Activated naive CD4-positive, alpha-beta T cell treated with anti-CD3 and anti-CD28 coated beads, Interleukin-2, amount 50 U/mL, for 16 hours (primary cell): ENCODE data around the gene ROR2.
"Not testable (repeated sequence)": the region's sequence is repeated elsewhere in the genome, so short reads cannot be mapped to it uniquely, and the experiment has no call there.

ENCODE experiments used
- DNase-seq: peaks from one replicate; pipeline ENCODE4 v3.0.0-alpha.2; 2020

ROR2 gene

DNA sequence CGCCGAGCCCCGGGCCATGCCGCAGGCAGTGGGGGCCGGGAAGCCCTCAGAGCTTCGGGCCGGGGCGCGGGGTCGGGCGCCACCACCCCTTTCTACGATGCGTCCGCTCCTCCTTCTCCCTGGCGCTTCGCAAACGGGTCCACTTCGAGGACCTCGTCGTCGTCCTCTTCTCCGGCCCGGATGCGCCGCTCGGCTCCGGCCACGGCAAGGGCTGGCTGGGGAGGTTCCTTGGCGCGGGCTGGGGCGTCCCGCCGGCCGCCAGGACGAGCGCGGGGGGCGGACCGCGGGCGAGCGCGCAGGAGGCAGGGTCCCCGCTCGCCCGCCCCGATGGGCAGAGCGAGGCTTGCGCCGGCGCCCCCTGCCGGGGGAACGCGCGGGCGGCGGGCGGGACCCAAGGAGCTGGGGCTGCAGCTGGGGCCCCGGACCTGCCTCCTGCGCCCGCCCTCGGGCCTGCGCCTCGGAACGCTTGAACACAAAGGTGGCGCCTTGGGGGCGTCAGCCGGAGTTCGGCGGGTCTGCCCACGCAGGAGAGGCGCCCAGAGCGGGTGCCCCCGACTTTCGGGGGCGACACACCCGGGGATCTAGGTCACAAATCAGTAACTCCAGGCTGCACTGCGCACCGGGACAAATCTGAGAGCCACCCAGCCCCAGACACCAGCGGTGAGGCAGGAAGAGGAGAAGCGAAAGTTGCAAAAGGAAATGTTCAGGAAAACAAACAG lies at the start of gene ROR2:
Gene ROR2 (minus strand): TSS at position 283 of the 719 bp plus-strand sequence.
- peak; percentile 26 for DNase-seq

DNA sequence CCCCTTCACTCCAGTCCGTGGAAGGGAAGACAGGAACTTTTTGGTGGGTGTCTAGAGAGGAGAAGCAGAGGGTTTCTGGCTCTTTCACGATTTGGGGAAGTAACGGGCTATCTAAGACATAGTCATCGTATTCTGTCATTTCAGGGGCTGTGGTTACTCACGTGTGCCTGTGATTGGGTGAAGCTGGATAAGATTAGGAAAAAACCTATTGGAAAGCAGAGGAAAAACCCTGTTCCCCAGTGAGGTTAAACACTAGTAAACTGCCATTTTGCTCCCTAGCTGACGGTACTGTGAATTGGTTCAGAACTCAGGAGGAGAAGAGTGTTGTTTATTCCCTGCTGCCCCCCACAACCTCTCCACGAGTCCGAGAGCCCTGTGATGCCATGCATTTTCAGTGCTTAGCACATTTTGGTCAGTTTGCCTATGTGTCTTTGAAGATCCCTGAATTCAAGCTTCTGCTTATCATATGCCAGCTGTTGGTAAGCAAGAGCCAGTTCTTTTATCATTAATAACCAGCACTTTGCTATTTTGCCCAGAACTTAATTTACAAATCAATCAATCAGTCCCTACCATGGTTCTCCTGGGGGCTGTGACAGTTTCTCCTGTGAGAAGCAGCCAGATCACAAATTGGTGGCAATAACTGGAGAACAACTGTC lies 45.1 kb upstream of the ROR2 start:
- no peak for DNase-seq

DNA sequence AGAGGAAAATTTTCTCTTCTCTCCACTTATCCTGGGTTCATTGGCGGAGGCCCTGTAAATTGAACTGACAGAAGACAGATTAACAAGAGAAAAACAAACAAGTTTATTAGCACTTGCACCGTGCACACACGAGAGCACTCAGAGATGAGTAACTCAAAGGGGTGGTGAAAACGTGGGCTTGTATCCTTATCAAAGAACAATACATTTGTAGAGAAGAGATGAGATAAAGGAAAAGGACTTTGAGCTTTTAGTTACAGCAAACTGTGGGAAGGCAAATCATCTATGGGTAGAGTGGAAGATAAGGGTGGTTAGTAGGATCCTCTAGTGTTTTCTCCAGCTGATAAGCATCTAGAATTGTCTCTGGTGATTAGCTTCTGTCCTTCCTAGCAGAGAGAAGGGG lies 44.4 kb upstream of the ROR2 start:
- no peak for DNase-seq

DNA sequence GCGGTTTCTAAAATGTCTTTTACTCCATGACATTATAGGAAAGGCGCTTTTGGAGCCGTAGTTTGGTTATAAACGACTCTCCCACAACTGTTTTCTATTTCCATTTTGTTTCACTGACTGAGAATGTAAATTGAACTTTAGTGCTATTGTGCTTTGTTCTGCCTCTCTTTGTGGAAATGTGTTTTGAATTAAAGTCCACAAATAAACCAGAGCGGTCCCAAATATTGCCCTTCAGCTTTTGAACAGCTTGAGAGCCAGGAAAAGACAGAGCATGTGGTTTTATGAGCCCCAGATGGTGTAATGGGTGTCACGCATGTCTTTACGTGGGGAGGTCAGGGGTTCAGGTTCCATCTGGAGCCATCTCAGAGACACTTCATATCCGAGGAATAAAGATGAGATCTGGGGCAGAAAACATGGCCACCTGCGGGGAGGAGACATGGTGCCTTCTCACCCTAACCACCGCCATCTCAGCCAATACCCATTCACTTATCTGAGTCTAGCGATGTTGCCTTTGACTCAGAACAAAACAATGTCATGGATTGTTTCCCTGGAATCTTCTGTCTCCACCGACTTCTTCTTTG lies 42.5 kb upstream of the ROR2 start:
- no peak for DNase-seq

DNA sequence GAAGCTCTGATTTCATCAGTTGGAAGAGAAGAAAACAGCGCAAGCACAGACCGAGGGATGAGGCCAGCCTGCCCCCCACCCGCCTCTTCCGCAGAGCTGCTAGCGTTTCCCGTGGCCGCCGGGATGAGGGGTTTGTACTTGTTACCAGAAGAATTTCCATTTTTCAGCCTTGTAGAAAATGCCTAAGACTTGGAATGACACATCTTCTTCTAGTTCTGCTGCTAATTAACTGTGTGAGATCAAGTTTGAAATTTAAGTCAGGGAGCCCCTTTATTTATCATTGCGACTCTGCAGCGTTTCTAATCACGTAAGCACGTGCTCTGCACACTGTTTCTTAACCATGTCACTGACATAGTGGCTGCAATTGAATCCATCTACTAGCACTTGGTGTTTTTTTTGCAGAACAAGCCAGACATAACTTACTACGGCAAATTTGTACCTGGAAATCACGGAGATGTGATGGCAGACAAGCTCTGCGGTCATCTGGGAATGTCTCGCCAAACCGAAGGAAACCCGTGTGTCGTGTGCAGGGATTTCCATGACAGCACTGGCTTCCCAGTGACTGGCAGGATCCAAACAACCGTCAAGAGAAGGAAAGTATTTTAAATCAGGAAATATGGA lies 41.8 kb upstream of the ROR2 start:
- DNase-seq = no peak

DNA sequence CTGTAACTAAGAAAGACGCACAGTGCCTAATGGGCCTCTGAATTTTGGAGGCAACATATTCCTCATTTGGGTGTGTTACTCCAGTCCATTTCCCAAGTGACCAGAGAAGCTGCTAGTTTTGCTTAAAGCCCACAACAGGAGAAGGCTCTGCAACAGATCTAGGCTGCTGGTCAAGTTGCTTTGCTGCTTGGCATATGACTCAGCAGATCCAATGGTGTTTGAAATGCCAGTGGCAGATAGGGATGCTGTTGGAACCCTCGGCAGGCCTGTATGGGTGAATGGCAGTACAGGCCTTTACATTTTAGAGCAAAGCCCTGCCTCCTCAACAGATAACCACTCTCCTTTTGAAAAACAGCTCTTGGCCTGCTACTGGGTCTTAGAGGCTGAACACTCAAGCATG lies 36.2 kb upstream of the ROR2 start:
- no peak for DNase-seq

DNA sequence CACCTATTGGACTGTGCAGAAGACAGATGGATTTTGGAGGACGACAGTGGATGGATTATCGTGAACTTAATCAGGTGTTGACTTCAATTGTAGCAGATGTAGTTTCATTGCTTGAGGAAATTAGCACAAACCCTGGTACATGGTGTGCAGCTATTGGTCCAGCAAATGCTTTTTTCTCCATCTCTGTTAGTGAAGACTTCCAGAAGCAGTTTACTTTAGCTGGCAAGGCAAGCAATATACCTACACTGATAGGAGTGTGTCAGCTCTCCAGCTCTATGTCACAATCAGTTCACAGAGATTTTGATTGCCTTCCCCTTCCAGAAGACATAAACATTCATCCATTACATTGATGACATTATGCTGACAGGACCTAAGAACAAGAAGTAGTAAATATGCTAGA lies 35.7 kb upstream of the ROR2 start:
- no peak for DNase-seq

DNA sequence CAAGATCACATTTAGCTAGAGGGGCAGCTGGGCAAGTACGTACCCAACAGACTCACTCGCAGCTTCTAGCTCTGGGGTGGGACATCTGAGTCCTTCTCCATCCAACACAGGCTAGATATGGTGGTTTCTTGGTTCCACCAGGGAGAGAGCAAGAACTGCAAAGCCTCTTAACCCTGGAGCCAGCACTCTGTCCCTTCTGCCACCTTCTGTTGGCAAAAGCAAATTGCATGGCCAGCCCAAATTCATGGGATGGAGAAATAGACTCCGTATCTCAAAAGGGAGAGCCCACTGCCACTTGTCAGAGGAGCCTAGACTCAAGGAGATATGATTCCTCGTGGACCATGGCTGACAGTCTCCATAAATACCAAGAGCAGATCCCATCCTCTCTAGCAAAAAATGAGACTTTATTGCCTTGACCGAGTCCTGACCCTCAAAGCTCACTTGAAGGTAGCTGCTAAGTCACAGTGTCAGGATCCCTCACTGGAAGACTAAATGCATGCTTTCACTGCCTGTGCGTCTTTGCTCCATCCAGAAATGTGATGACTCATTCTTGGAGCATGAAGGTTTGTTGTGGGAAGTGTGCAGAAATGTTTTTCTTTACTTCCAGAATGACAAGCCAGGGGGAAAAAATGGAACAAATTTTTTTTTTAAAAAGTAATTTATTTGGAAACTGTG lies 28.8 kb upstream of the ROR2 start:
- DNase-seq = no peak

DNA sequence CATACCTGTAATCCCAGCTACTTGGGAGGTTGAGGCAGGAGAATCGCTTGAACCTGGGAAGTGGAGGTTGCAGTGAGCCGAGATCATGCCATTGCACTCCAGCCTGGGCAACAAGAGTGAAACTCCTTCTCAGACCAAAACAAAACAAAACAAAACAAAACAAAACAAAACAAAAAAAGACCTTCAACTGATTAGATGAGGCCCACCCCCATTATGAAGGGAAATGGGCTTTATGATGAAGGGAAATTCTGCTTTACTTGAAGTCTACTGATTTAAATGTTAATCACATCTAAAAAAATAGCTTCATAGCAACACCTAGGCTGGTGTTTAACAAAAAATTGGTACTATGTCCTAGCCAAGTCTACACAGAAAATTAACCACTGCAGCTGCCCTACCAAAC lies 25.2 kb upstream of the ROR2 start:
- not testable (repeated sequence) for DNase-seq

DNA sequence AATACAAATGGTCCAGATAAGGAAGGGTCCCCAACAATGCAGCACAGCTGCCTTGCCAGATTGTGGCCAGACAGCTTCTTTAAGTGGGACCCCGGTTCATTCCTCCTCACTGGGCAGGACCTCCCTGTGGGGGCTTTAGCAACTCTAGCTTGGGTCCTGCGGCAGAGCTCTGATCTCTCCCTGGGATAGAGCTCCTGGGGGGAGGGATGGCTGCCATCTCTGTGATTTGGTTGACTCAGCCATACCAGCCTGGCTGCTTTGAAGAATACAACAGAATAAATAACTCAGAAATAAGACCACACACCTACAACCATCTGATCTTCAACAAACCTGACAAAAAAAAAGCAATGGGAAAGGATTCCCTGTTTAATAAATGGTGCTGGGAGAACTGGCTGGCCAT lies 22.7 kb upstream of the ROR2 start:
- no peak for DNase-seq

DNA sequence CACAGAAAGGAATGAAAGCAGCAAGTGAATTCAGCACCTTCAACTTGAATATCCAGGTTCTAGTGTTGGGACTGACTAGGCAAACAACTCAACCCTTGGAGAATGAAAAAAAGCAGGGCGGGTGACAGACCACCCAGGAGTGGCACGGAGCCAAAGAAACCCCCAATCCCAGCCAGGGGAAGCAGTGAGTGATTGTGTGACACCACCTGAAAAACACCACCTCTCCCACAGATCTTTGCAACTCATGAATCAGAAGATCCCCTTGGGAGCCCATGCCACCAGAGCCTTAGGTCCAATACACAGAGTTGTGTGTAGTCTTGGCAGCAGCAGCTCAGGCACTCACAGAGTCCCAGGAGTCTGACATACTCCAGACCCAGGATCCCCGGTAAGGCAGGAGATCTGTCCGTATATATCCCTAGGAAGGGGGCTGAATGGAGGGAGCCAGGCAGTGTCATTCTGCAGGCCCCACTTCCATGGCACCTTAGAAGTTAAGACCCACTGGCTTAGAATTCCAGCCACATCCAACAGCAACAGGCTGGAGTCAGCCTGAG lies 22.1 kb upstream of the ROR2 start:
- DNase-seq = no peak

DNA sequence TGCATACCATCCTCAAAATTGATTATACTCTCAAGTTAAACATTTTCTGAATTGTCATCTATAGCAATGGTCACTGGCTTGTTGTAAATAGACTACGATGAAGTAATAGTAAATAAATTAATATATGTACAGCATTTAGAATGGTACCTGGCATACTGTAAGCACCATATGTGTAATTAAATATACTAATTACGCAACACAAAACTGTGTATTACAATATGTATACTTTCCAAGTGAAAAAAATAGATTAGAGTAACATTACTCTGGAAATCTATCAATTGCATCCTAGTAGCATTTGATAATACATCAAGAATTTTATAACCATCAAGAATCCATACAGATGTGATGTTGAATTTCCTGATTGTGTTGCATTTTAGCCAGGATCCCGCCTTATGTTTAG lies 17.2 kb upstream of the ROR2 start:
- no peak for DNase-seq

DNA sequence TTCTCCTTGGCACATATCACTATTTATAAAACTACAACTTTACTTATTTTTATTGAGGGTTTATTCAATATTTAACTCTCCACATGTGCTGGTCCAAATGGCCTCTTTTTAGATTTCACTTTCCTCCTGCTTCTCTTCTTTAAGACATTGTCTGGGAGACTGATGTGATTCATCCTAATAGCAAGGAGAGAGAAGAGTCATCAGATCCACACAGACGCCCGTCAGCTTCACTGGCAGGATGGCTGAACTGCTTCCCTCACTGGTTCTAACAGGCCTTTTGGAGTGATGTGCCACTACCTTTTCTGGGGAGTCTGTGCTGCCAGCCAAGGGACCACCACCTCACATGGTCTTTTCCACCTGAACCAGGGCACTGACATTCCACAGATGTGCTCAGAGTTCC lies 16.5 kb upstream of the ROR2 start:
- DNase-seq = no peak

DNA sequence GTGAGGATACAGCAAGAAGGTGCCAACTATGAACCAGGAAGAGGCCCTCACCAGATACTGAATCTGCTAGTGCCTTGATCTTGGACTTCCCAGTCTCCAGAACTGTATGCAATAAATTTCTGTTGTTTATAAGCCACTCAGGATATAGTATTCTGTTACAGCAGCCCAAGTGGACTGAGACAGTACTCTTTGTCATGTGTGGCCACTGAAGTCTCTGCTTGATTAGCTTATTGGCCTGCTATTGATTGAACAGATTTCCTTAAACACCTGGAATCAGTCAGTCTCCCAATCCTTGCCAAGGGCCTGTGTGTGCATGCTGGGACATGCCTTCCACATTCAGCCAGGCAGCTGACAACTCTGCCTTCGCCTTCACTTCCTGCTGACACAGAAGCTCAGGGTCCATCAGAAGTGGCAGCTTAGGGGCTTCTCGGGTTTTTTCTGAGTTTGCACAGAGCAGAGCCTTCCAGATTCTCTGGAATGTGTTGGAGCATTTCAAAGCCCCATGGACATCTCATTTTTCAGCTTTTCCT lies 13.7 kb upstream of the ROR2 start:
- DNase-seq = no peak

DNA sequence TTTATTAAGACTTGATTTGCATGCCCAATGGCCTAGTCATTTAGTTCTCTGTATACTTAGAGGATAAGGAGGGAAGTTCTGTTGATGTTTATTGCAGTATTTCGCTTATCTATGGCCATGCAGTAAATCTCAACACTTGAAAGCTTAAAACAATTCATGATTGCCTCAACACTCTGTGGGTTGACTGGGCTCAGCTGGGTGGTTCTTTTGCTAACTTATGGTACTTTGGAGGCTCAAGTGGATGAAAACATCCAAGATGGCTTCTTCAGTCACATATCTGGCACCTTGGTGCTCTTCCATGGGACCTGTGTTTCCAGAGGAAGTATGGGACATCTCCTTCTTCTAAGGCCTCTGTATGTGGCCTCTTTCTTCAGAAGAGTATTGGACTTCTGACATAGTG lies 10.3 kb upstream of the ROR2 start:
- no peak for DNase-seq

DNA sequence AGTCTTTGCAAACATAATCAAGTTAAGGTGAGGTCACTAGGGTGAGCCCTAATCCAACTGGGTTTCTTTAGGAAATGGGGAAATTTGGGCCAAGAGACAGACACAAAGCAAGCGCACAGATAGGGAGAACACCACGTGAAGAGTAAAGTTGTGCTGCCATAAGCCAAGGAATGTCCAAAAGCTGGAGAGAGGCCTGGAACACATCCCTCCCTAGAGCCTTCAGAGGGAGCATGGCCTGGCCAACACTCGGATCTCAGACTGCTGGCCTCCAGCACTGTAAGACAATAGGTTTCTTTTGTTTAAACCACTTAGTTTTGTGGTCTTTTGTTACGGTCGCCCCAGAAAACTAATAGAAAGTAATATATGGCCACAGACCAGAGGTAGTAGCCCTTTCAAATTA lies 8.1 kb upstream of the ROR2 start:
- no peak for DNase-seq

DNA sequence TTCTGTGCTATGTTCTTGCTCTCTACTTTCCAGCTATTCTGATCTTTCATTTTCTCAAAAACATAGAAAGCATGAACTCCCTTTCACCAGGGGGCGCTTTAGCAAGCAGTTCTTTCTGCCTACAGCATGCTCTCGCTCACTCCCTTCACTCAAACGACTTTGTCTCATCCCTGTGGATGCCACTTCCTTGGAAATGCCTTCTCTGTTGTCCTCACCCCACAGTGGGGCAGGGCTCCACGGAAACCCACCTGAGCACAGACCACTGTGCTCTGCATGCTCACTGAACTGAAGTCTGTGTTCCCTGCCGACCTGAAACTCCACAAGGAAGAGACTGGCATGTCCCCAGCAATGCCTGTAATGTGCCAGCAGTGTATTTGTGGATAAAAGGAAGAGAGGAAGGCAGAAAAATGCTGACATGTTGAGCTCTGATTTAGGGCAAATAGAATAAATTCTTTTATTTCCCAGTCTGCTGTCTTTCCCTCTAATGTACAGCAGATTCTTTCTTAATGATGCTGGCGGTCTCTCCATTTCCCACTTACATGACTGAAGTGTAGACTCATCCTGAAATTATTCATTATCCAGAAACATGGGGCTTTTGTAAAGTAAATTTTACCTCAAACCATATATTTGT lies 4.9 kb upstream of the ROR2 start:
- DNase-seq = no peak

DNA sequence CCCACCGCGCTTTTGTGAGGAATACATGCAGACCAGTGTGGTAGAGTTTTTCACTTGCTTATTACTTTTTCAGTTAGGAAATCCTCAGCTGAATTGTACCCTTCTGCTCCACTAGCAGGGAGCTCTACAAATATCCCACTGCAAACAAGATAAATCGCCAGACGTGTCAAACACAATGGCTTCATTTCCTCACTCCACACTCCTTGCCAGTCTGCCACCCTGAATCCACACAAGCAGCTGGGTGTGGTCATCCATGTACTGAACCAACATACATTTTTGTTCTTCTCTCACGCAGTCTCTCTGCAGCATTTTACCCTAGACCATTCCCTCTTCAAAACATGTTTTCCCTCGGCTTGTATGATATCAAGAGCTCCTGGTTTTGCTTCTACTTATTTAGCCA lies 3.7 kb upstream of the ROR2 start:
- DNase-seq = no peak

DNA sequence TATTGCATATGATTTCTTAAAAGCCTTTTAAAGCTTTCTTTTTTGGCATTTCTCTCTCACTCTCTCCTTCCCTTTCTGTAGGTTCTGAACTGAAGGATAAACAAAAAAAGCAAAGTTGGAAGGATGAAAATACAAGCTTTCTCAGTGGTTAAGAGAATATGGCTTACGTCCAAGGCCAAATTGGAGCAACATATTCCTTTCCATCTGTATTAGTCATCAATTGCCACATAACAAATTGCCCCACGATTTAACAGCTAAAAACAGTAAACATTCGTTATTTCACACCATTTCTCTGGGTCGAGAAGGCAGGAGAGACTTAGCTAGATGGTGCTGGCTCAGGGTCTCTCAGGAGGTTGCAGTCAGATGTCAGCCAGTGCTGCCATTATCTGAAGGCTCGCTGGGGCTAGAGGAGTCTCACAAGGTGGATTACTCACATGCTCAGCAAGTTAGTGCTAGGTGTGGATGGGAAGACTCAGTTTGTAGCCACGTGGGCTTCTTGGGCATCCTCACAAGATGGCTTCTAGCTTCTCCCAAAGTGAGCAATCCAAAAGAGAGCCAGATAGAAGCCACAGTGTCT lies 2.0 kb upstream of the ROR2 start:
- DNase-seq = no peak

DNA sequence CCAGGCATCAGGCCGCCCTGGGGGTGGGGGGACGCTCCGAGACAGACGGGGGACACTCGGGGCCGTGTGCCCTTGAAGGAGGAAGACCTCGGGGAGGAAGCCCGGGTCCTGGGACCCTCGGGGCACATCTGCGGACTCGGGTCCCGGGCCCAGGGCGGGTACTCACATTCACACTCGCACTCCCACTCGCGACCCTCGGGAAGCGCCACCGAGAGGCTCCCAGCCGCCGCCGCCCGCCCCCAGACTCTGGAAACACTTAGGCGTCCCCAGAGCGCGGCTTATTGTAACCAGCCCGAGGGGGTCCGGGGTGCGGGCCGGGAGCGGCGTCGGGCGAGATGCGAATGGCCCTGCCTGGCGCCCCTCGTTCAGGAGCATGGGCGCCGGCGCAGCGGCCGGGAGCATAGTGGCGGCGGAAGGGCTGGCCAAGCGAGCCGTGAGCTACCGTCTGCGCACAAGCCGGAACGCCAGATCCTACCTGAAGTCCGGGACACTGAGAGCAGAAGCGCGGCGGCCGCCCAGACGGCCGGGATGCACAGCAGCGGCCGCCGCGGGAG lies 559 bp downstream of the ROR2 start:
- no peak for DNase-seq

DNA sequence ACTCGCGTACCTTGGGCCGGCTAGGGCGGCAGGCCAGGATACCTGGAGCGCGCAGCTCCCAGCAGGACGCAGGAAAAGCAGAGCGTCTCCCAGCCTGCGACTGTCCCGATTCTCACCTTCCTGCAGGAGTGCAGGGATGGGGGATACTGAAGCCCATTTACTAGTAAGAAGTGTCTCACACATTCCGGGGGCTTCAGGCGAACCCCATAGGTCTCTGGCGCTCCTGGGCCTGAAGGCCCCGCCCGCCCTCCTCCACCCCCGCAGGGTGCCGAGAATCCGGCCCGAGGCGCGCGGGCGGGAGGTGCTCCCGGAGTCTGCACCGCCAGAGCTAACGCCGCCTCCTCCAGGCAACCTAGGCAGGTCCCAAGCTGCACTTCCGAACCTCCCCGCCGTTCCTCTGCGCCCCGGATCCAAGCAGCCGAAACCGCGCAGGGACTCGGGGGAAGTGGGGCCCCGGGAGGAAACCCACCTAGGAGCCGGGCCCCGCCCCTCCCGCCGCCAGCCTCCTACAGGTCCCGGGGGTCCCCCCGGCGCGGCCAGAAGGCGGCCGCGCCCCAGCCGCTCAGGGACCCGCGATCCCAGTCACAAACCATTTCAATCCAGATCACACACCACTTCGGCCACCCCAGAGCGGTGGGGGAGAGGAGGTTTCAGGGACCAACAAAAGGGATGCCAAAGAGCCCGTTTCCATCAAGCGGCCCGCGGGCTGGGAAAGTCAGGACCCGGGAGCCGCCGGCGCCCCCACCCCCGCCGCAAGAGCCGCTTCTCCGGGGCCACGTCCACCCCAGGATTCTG lies 1.2 kb downstream of the ROR2 start:
- no peak for DNase-seq
